Calu3 (cell line): ENCODE data around the gene ZBTB7B. TPM values are rescaled to one million over a fixed set of nuclear protein-coding genes. Genes with fewer than 3 reads are reported as not detected.
A peak's percentile ranks its signal among the peaks of the same experiment; 100 is the strongest.

Experiments
- BruUV-seq: library from RNA; stranded (reverse); fragments of 400-500 nt; replicated peaks from 2 replicates; lab custom pipeline; 2021; lab: Mats Ljungman, UMichigan
- CTCF ChIA-PET: fragments of 300-600 bp; sonication (Branson Sonifier 250); formaldehyde crosslinking; loops from one replicate; lab custom pipeline; 2022; ENCODE audit warnings: antibody characterized with exemption; lab: Charles Lee
- DNase-seq: peaks from one replicate; pipeline ENCODE4 v3.0.0; 2022
- H3K27ac Mint-ChIP-seq: one replicate; pipeline ENCODE4 v1.8.0; 2022; ENCODE audit warnings: mixed read lengths; ENCODE audit not compliant: unreplicated experiment
- H3K27me3 Mint-ChIP-seq: one replicate; pipeline ENCODE4 v1.8.0; 2022; ENCODE audit warnings: mixed read lengths; ENCODE audit not compliant: unreplicated experiment
- H3K36me3 Mint-ChIP-seq: one replicate; pipeline ENCODE4 v1.8.0; 2022; ENCODE audit warnings: mild to moderate bottlenecking, moderate library complexity, mixed read lengths; ENCODE audit not compliant: insufficient read depth, unreplicated experiment
- H3K4me1 Mint-ChIP-seq: one replicate; pipeline ENCODE4 v1.8.0; 2022; ENCODE audit warnings: mild to moderate bottlenecking, low read depth, mixed read lengths; ENCODE audit not compliant: unreplicated experiment
- H3K4me3 Mint-ChIP-seq: one replicate; pipeline ENCODE4 v1.8.0; 2022; ENCODE audit warnings: mild to moderate bottlenecking, low read depth, moderate library complexity, mixed read lengths; ENCODE audit not compliant: unreplicated experiment
- H3K9me3 Mint-ChIP-seq: one replicate; pipeline ENCODE4 v1.8.0; 2022; ENCODE audit warnings: low read depth, mixed read lengths; ENCODE audit not compliant: unreplicated experiment
- intact Hi-C: fragments of 100-400 bp; cut with micrococcal nuclease; formaldehyde crosslinking; loops from one replicate; pipeline ENCODE4 v1.10.0; 2022; ENCODE audit not compliant: unreplicated experiment
- total RNA-seq: library from RNA; stranded (reverse); gene quantifications from 2 replicates; pipeline ENCODE4 v1.2.3, GENCODE V29; 2022
- TF ChIP-seq, protein P1 (sequence below): fragments of 200-600 bp; IDR thresholded peaks from one replicate; pipeline ENCODE4 v1.8.0; 2022; ENCODE audit warnings: antibody characterized with exemption; ENCODE audit not compliant: unreplicated experiment

ZBTB7B gene
- total RNA-seq, 1 experiment from 2014 or later = 64.7 TPM

DNA sequence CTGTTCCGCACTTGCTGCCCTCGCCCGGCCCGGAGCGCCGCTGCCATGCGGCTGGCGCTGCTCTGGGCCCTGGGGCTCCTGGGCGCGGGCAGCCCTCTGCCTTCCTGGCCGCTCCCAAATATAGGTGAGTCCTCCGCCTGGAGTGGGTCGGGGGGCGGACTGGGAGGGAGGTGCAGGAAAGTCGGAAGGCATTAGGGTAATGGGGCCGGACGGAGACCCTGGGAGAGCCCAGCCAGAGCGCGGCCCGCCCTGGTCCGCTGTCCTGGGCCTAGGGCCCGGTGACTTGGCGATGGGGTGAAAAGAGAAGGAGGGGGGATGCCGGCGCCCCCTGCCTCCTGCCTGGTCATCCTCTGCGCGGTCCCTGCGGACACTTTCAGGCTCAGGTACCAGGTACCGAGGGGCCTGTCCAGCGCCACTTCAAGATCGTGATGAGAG is 48.8 kb downstream of the ZBTB7B start:
- DNase-seq = no peak
- no peaks in the 10 kb centered on the region for H3K27me3 Mint-ChIP-seq
- CTCF ChIA-PET = interaction anchor here (0.6 to 2.5 kb wide), 16 partner anchors 10 to 1308 kb away, joined by 3 to 12 read pairs (median 4); partner anchors contain the start of genes DCST1, DCST2, KRTCAP2 and LENEP
- TF ChIP-seq, protein P1, sequence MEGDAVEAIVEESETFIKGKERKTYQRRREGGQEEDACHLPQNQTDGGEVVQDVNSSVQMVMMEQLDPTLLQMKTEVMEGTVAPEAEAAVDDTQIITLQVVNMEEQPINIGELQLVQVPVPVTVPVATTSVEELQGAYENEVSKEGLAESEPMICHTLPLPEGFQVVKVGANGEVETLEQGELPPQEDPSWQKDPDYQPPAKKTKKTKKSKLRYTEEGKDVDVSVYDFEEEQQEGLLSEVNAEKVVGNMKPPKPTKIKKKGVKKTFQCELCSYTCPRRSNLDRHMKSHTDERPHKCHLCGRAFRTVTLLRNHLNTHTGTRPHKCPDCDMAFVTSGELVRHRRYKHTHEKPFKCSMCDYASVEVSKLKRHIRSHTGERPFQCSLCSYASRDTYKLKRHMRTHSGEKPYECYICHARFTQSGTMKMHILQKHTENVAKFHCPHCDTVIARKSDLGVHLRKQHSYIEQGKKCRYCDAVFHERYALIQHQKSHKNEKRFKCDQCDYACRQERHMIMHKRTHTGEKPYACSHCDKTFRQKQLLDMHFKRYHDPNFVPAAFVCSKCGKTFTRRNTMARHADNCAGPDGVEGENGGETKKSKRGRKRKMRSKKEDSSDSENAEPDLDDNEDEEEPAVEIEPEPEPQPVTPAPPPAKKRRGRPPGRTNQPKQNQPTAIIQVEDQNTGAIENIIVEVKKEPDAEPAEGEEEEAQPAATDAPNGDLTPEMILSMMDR = no peak
- peaks cover 24% of the 10 kb centered on the region for H3K4me1 Mint-ChIP-seq
- intact Hi-C loops = loop anchor here (10.0 kb wide), 1 partner anchor 47 kb away; the partner anchor contains the start of gene ZBTB7B
- peak overlapping the region; percentile 91 for H3K4me3 Mint-ChIP-seq
- peak overlapping the region; percentile 68 for H3K27ac Mint-ChIP-seq
- H3K9me3 Mint-ChIP-seq = no peaks in the 10 kb centered on the region
- no TSS peak for BruUV-seq
- H3K36me3 Mint-ChIP-seq = peaks cover 36% of the 10 kb centered on the region

DNA sequence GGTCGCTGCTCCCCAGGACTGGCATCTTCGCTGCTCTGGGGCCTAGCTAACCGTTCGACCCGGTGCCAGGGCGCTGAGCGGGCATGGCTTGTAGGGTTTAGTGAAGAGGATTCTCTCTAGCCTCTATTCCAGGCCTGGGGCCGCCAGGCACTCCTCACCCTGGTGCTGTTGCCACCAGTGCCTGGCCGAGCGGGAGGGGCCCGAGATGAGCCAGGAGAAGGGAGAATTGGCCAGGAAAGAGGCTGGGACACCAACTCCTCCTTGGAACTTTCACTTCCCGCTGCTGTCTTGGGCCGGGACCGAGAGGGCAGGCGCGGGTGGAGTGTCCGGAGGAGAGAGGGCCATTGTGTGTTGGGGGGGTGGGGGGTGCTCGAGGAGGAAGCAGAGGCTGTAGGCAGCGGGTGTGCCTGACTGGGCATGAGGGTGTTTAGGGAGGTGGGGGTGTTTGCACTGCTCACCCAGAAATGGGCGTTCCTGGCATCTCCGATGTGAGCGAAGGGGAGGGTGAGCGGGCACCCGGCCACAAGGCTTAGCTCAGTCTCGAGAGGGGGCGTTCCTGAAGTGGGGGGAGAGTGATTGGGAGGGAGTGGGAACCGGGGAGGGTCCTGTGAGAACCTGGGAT is 49.3 kb downstream of the ZBTB7B start:
- Mint-ChIP-seq H3K4me3 (peak overlapping the region; percentile 91), H3K27ac (peak overlapping the region; percentile 68), H3K9me3 (no peaks in the 10 kb centered on the region), H3K36me3 (peaks cover 36% of the 10 kb centered on the region), H3K4me1 (peaks cover 24% of the 10 kb centered on the region), H3K27me3 (no peaks in the 10 kb centered on the region)
- no TSS peak for BruUV-seq
- peak; percentile 49 for DNase-seq
- CTCF ChIA-PET = interaction anchor here (0.6 to 2.5 kb wide), 8 partner anchors 10 to 813 kb away, joined by 3 to 11 read pairs (median 4); partner anchors contain the start of genes PBXIP1 and PYGO2
- TF ChIP-seq, protein P1 = no peak
- intact Hi-C loops = loop anchor here (10.0 kb wide), 1 partner anchor 47 kb away; the partner anchor contains the start of gene ZBTB7B

DNA sequence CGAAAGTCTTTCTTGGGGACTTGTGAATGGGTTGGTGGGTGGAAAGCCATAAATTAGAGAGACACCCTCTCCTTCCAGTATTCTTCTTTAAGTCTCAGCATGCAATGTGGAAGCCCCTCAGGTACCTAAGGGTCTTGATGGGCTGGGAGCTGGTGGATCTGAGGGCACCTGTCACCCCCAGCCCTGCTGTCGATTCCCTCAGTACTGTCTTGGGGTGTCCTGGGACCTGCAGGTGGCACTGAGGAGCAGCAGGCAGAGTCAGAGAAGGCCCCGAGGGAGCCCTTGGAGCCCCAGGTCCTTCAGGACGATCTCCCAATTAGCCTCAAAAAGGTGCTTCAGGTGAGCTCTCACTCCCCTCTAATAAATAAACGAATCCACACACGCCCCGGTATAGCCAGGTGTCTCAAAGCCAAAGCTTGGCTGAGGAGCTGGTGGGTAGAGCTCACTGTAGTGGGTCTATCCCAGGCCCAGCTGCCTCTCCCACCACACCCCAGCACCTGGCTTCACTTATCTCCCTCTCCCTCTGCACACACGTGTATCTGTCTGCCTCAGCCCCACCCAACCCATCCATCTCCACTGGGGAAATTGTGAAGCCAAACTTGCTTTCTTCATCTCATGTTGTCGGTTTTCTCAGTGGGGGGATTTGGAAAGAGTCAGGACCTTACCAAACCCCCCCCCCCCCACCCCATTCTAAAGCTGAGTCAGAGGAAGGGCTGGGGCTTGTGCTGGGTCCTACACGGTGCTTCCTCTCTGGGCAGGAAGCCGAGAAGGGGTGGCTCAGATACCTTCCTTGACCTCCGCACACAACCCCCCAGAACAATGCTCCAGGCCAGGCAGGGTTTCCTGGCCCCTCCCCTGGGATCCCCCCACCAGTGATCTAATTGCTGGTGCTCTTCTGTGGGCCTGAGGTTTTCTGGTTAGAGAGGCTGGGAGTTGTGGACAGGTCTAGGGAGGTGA is 50.1 kb downstream of the ZBTB7B start:
- peaks cover 36% of the 10 kb centered on the region for H3K36me3 Mint-ChIP-seq
- TF ChIP-seq, protein P1 = peak; percentile 59
- intact Hi-C loops = loop anchor here (10.0 kb wide), 1 partner anchor 48 kb away; the partner anchor contains the start of gene ZBTB7B
- peak overlapping the region; percentile 60 for H3K27ac Mint-ChIP-seq
- no peaks in the 10 kb centered on the region for H3K27me3 Mint-ChIP-seq
- H3K9me3 Mint-ChIP-seq = no peaks in the 10 kb centered on the region
- H3K4me3 Mint-ChIP-seq = peak overlapping the region; percentile 91
- CTCF ChIA-PET = interaction anchor here (0.6 to 2.5 kb wide), 5 partner anchors 9 to 921 kb away, joined by 3 to 11 read pairs (median 3); no protein-coding TSS in a partner anchor
- DNase-seq = peak; percentile 64
- H3K4me1 Mint-ChIP-seq = peaks cover 24% of the 10 kb centered on the region
- no TSS peak for BruUV-seq

DNA sequence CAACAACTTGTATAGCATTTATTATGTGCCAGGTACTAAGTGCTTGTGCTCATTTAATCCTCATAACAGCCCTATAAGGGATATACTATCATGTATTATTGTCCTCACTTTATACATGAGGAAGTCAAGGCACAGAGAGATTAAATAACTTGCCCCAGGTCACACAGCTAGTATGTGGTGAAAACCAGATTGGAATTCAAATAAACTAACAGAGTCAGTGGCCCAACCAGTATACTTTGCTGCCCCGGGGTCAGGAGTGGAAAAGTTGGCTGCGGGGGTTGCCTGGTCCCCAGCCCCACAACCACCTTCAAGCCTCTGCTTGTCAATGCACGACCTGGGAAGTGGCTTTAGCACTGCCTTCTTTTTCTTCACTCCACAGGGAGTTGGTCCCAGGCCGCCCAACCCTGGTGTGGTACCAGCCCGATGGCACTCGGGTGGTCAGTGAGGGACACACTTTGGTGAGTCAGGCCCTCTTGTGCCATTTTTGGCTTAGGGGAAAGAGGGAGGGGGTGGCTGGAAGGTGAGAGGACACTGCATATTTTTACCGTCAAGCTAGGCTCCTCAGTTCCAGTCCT is 51.0 kb downstream of the ZBTB7B start:
- no TSS peak for BruUV-seq
- intact Hi-C loops = loop anchor here (10.0 kb wide), 1 partner anchor 49 kb away; the partner anchor contains the start of gene ZBTB7B
- TF ChIP-seq, protein P1 = no peak
- H3K36me3 Mint-ChIP-seq = peaks cover 36% of the 10 kb centered on the region
- H3K4me3 Mint-ChIP-seq = peak overlapping the region; percentile 91
- peaks cover 24% of the 10 kb centered on the region for H3K4me1 Mint-ChIP-seq
- no peak for DNase-seq
- H3K9me3 Mint-ChIP-seq = no peaks in the 10 kb centered on the region
- no peak overlapping the region for H3K27ac Mint-ChIP-seq
- CTCF ChIA-PET = no interaction called here
- no peaks in the 10 kb centered on the region for H3K27me3 Mint-ChIP-seq
